ENCODE measurements around the gene COL11A2. TPM values are rescaled to one million over a fixed set of nuclear protein-coding genes. Genes with fewer than 3 reads are reported as not detected.
"Not testable (repeated sequence)": the region's sequence is repeated elsewhere in the genome, so short reads cannot be mapped to it uniquely, and the experiment has no call there.

The COL11A2 gene
- total RNA-seq, result 1 to 10 TPM; 1.9 to 2.0 TPM

DNA sequence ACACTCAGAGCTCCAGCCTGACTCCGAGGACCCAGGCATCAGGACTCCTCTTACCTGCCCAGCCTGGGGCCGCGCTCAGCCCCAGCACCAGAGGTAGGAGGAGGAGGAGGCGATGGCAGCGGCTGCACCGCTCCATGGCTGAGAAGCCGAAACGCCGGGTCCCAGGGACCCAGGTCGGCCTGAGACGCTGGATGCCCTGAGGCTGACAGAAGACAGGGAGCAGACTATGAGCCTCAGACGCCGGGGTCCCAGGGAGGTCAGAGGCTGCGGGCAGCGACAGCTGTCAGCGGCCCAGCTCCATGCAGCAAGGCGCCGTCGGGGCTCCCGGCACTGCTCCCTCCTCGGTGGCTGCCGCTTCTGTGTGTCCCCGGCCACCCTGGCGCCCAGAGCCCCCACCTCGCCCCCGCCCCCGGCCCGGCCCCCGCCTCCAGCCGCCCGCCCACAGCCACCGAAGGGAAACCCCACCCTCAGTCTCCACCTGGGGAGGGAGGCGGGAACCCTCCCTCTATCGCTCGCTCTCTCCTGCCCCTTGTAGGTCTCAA, at the start of gene COL11A2:
TSS of gene COL11A2 (minus strand) at position 363 of the 542 bp plus-strand sequence. CDS start at position 136, 227 bp downstream.
- intact Hi-C loops (cut with DNase I, micrococcal nuclease), result loop anchor here in 1 of 2 experiments (10.0 kb wide), 1 partner anchor 67 kb away; no protein-coding TSS in a partner anchor
- Mint-ChIP-seq H3K27ac (peak within 1 kb of the TSS; percentile 53), H3K36me3 (ENCODE audit: low read depth) (peaks cover 22% of the 10 kb centered on the region), H3K27me3 (peaks cover 20% of the 10 kb centered on the region), H3K4me1 (peaks cover 23% of the 10 kb centered on the region), H3K9me3 (ENCODE audit: low read depth) (no peaks in the 10 kb centered on the region), H3K4me3 (no peak within 1 kb of the TSS)
- DNase-seq (no peak), ATAC-seq (peak; percentile 30)
- ChIA-PET POLR2A (no interaction called here), CTCF (interaction anchor here (1.2 kb wide), 1 partner anchor 8 kb away, joined by 3 read pairs; no protein-coding TSS in a partner anchor)

DNA sequence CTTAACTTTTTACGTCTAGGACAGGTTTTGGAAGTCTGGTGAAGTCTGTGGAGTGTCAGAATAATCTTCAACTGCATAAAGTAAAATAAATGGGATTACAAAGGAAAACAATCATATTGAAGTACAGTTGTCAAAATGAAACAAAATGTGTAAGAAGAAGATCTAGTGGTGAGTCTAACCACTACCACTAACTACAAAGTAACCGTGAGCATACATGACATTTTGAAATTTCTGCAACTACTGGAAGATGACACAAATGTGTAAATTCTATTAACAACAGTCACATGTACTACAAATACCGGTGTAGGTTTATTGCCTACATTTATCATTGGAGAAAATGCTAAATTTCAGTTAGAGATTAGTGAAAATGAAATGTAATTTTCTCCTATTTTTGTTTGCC, 49.7 kb upstream of the COL11A2 start:
- ATAC-seq (peak; percentile 94), DNase-seq (no peak)
- CTCF ChIA-PET, result no interaction called here
- Mint-ChIP-seq H3K9me3 (ENCODE audit: low read depth) (no peaks in the 10 kb centered on the region), H3K36me3 (ENCODE audit: low read depth) (no peaks in the 10 kb centered on the region), H3K27ac (no peak overlapping the region), H3K27me3 (peaks cover 19% of the 10 kb centered on the region), H3K4me1 (peaks cover 11% of the 10 kb centered on the region), H3K4me3 (peak overlapping the region; percentile 35)
- intact Hi-C loops (cut with DNase I, micrococcal nuclease), result loop anchor here in 1 of 2 experiments (1.0 kb wide), 2 partner anchors 37 to 45 kb away; no protein-coding TSS in a partner anchor
- POLR2A ChIA-PET, result no interaction called here

DNA sequence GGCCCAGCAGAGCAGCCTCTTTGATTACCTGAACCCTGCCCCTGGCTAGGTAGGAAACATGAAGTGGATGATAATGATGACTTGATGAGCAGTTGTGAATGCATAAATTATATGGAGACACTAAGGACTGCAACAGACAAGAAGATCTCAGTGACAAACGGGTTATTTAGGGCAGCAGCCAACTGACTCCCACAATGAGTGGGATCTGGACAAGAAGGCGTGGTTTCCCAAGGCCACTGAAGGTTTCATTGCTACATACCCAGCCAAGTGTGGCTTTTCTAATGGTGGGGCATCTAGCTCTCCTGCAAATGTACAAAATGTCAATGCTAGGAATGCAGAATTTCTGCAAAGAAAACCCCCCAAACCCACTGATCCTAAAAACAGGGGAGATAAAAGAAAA, 45.5 kb upstream of the COL11A2 start:
- Mint-ChIP-seq H3K4me3 (no peak overlapping the region), H3K9me3 (ENCODE audit: low read depth) (no peaks in the 10 kb centered on the region), H3K27ac (no peak overlapping the region), H3K36me3 (ENCODE audit: low read depth) (no peaks in the 10 kb centered on the region), H3K4me1 (peaks cover 11% of the 10 kb centered on the region), H3K27me3 (peaks cover 24% of the 10 kb centered on the region)
- DNase-seq (no peak), ATAC-seq (no peak)
- POLR2A ChIA-PET, result no interaction called here
- intact Hi-C loops (cut with DNase I, micrococcal nuclease), result no loop called here
- CTCF ChIA-PET, result interaction anchor here (0.6 to 1.2 kb wide), 2 partner anchors 223 to 258 kb away, joined by 3 read pairs; no protein-coding TSS in a partner anchor

DNA sequence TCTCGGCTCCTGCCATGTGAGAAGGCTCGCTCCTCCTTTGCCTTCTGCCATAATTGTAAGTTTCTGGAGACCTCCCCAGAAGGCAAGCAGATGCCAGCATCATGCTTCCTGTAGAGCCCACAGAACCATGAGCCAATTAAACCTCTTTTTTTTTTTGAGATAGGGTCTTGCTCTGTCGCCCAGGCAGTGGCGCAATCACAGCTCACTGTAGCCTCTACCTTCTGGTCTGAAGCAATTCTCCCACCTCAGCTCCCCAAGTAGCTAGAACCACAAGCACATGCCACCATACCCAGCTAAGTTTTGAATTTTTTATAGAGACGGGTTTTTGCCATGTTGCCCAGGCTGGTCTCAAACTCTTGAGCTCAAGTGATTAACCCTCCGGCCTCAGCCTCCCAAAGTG, 44.6 kb upstream of the COL11A2 start:
- no peaks in the 10 kb centered on the region for H3K36me3 Mint-ChIP-seq (ENCODE audit: low read depth)
- ChIA-PET POLR2A (interaction anchor here (0.6 kb wide), 1 partner anchor 11 kb away, joined by 4 read pairs; no protein-coding TSS in a partner anchor), CTCF (interaction anchor here (0.8 kb wide), 1 partner anchor 11 kb away, joined by 3 read pairs; no protein-coding TSS in a partner anchor)
- peaks cover 23% of the 10 kb centered on the region for H3K27me3 Mint-ChIP-seq
- DNase-seq (no peak), ATAC-seq (no peak)
- intact Hi-C loops (cut with DNase I, micrococcal nuclease), result no loop called here
- H3K4me1 Mint-ChIP-seq, result peaks cover 5% of the 10 kb centered on the region
- no peak overlapping the region for H3K27ac Mint-ChIP-seq
- H3K4me3 Mint-ChIP-seq, result no peak overlapping the region
- no peaks in the 10 kb centered on the region for H3K9me3 Mint-ChIP-seq (ENCODE audit: low read depth)

DNA sequence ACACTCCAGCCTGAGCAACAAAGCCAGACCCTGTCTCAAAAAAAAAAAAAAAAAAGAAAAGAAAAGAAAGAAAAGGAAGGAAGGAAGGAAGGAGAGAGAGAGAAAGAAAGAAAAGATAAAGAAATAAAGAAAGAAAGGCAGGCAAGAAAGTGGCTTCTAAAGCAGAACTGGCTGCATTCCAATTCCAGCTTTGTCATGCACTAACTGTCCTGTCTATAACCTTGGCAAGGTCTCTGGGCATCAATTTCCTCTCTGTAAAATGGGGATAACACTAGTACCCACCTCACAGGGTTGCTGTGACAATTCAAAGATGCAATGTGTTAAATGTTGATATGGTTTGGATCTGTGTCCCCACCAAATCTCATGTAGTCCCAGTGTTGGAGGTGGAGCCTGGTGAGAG, 44.1 kb upstream of the COL11A2 start:
- Mint-ChIP-seq H3K27me3 (peaks cover 26% of the 10 kb centered on the region), H3K27ac (no peak overlapping the region), H3K36me3 (ENCODE audit: low read depth) (no peaks in the 10 kb centered on the region), H3K4me1 (peaks cover 3% of the 10 kb centered on the region), H3K9me3 (ENCODE audit: low read depth) (no peaks in the 10 kb centered on the region), H3K4me3 (no peak overlapping the region)
- CTCF ChIA-PET, result interaction anchor here (0.5 to 0.8 kb wide), 4 partner anchors 10 to 98 kb away, joined by 3 to 6 read pairs (median 4); no protein-coding TSS in a partner anchor
- POLR2A ChIA-PET, result interaction anchor here (0.6 kb wide), 1 partner anchor 10 kb away, joined by 4 read pairs; no protein-coding TSS in a partner anchor
- ATAC-seq (no peak), DNase-seq (no peak)
- intact Hi-C loops (cut with DNase I, micrococcal nuclease), result no loop called here

DNA sequence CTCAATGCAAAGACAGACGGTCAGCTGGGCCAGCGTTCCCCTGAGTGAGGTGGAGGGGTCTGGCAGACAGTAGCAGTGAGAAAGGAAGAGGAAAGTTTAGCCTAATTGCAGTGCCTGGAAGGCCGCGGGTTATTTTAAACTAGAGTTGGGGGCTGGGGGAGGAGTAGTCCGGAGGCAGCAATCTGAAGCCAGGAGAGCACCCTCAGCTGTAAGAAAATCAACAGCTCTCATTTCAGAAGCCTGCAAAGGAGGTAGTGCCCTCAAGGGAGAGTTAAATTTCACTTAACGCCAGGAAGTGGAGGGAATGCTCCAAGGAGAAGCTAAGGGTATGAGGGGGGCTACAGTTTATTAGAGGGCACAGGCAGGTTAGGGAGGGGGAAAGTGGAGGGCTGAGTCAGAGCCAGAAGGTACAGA, 43.0 kb upstream of the COL11A2 start:
- Mint-ChIP-seq H3K9me3 (ENCODE audit: low read depth) (no peaks in the 10 kb centered on the region), H3K36me3 (ENCODE audit: low read depth) (no peaks in the 10 kb centered on the region), H3K27me3 (peaks cover 26% of the 10 kb centered on the region), H3K27ac (no peak overlapping the region), H3K4me1 (no peaks in the 10 kb centered on the region), H3K4me3 (no peak overlapping the region)
- DNase-seq, result no peak
- POLR2A ChIA-PET, result no interaction called here
- intact Hi-C loops (cut with DNase I, micrococcal nuclease), result no loop called here
- ATAC-seq, result no peak
- CTCF ChIA-PET, result interaction anchor here (0.7 kb wide), 1 partner anchor 70 kb away, joined by 3 read pairs; no protein-coding TSS in a partner anchor

DNA sequence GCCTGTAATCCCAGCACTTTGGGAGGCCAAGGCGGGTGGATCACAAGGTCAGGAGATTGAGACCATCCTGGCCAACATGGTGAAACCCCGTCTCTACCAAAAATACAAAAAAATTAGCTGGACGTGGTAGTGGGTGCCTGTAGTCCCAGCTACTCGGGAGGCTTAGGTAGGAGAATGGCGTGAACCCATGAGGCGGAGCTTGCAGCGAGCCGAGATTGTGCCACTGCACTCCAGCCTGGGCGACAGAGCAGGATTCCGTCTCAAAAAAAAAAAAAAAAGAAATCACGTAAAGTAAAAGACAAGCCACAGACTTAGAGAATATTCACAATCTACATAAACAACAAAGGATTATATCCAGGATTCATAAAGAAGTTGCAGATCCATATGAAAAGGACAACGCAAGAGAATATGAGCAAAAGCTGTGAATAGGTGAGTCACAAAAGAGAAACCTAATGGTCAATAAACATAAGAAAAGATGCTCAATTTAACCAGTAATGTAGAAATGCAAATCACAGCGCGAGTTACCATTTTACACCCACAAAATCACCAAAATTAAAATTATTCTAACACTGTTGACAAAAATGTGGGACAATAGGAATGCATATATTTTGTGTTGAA, 34.3 kb upstream of the COL11A2 start:
- H3K27me3 Mint-ChIP-seq, result peaks cover 22% of the 10 kb centered on the region
- ATAC-seq; H3K4me1 Mint-ChIP-seq; DNase-seq; intact Hi-C loops (cut with DNase I, micrococcal nuclease); H3K9me3 Mint-ChIP-seq (ENCODE audit: low read depth); H3K36me3 Mint-ChIP-seq (ENCODE audit: low read depth); H3K27ac Mint-ChIP-seq; H3K4me3 Mint-ChIP-seq: not testable (repeated sequence)
- ChIA-PET POLR2A (interaction anchor here (0.6 kb wide), 1 partner anchor 10 kb away, joined by 4 read pairs; no protein-coding TSS in a partner anchor), CTCF (interaction anchor here (0.6 to 1.0 kb wide), 4 partner anchors 8 to 66 kb away, joined by 3 to 4 read pairs (median 4); no protein-coding TSS in a partner anchor)

DNA sequence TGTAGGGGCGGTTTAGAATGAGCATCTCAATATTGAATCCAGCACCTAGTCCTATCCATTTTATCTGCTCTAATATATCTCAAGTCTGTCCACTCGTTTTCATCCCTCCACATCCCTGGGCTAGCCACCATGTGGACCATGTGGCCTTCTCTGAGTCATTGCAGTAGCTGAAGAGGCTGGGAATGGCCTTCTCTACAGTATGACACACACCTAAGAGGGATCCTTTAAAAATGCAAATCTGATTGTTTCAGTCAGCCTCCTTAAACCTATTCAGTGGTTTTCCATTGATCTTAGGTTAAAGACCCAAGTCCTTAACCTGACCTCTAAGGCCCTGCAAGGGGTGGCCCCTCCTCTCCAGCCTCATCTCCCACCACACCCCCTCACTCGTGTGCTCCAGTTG, 25.4 kb upstream of the COL11A2 start:
- no peaks in the 10 kb centered on the region for H3K9me3 Mint-ChIP-seq (ENCODE audit: low read depth)
- no peak overlapping the region for H3K4me3 Mint-ChIP-seq
- no peaks in the 10 kb centered on the region for H3K36me3 Mint-ChIP-seq (ENCODE audit: low read depth)
- ATAC-seq, result no peak
- peaks cover 41% of the 10 kb centered on the region for H3K27me3 Mint-ChIP-seq
- DNase-seq, result no peak
- intact Hi-C loops (cut with DNase I, micrococcal nuclease), result no loop called here
- POLR2A ChIA-PET, result no interaction called here
- CTCF ChIA-PET, result no interaction called here
- no peak overlapping the region for H3K27ac Mint-ChIP-seq
- H3K4me1 Mint-ChIP-seq, result peaks cover 16% of the 10 kb centered on the region

DNA sequence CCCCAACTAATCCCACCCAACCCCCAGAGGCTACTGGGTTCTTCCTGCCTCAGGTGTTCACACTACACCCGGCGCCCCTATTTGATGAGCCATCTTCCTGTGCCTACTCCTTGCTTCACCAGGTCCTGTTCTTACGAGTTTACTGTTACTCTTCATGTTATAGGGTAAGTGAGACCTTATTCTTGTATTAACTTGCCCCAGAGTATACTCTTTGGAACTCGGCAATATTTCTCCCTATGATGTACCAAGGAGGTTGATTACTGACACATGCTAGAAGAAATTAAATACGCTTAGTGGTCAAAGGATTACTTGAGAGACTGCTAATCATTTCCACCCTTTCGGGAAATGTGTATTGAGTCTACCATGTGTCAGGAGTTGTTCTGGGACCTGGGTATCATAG, 25.0 kb upstream of the COL11A2 start:
- Mint-ChIP-seq H3K4me3 (no peak overlapping the region), H3K4me1 (peaks cover 18% of the 10 kb centered on the region), H3K27ac (no peak overlapping the region), H3K36me3 (ENCODE audit: low read depth) (peaks cover 2% of the 10 kb centered on the region), H3K9me3 (ENCODE audit: low read depth) (no peaks in the 10 kb centered on the region), H3K27me3 (peaks cover 39% of the 10 kb centered on the region)
- POLR2A ChIA-PET, result no interaction called here
- CTCF ChIA-PET, result no interaction called here
- ATAC-seq (no peak), DNase-seq (no peak)
- intact Hi-C loops (cut with DNase I, micrococcal nuclease), result no loop called here

DNA sequence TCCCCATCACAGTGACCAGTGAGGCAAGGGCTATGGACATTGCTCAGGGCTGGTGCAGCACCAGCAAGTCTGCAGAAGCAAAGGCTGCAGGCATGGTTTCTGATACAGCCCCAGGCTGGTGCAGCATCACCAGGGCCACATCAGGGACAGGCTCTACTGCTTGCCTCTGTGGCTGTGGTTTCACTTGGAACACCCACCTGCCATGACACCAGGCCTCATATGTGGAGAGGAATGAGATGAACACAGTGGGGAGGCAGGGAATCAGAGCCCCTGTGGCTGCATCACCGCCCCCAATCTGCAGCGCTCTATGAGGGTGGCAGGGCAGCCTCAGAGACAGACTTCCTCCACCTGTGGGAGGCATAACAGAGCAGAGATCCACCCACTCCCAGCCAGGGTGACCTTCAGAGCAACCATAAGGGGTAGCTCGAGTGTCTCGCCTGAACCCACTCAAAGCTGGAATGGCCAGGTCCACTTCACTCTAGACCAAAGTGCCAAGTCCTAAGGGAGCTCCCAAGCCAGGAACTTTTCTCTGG, 23.9 kb upstream of the COL11A2 start:
- ChIA-PET POLR2A (no interaction called here), CTCF (no interaction called here)
- ATAC-seq (no peak), DNase-seq (no peak)
- Mint-ChIP-seq H3K27ac (no peak overlapping the region), H3K9me3 (ENCODE audit: low read depth) (no peaks in the 10 kb centered on the region), H3K4me3 (no peak overlapping the region), H3K36me3 (ENCODE audit: low read depth) (peaks cover 5% of the 10 kb centered on the region), H3K27me3 (peaks cover 35% of the 10 kb centered on the region), H3K4me1 (peaks cover 18% of the 10 kb centered on the region)
- intact Hi-C loops (cut with DNase I, micrococcal nuclease), result no loop called here

DNA sequence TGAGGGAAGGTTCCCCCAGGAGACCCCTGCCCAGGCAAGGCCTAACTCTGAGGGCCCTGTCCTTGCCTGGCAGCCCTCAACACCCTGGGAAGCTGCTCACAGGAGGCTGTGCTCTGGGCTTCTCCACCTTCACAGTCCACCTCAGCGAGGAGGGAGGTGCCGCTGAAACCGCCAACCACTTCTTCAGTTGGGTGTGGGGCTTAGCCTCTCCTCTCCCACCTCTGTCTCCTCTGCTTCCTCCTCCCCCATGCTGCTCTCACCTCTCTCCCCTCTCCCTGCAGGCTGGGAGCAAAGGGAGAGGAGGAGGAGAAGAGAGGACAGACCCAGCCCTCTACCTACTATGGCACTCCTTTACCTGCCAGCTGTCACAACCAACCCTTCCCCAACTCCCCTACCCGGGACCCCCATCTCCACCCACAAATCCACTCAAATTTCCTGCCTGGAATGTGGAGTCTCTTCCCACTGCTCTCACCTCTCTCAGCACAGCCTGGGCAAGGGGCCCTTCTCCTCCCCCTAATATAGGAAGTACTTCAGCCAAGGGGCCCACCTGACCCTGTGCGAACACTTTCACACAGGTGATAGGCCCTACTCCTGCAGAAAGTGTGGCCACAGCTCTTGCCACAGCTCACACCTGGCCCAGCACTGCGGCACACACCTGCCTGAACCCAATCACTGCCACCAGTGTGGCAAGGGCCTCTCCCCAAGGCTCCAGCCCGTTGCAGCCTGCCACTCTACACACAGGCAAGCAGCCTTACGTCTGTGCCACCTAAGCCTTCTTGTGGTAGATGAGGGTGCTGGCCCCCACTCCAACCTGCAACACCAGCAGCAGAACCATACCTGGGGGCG, 23.2 kb upstream of the COL11A2 start:
- CTCF ChIA-PET, result no interaction called here
- H3K4me3 Mint-ChIP-seq, result no peak overlapping the region
- intact Hi-C loops (cut with DNase I, micrococcal nuclease), result no loop called here
- DNase-seq (no peak), ATAC-seq (no peak)
- H3K27ac Mint-ChIP-seq, result no peak overlapping the region
- peaks cover 18% of the 10 kb centered on the region for H3K4me1 Mint-ChIP-seq
- H3K36me3 Mint-ChIP-seq (ENCODE audit: low read depth), result peaks cover 8% of the 10 kb centered on the region
- POLR2A ChIA-PET, result no interaction called here
- H3K9me3 Mint-ChIP-seq (ENCODE audit: low read depth), result no peaks in the 10 kb centered on the region
- peaks cover 34% of the 10 kb centered on the region for H3K27me3 Mint-ChIP-seq
